ENCODE measurements around the gene PRSS27. TPM values are rescaled to one million over a fixed set of nuclear protein-coding genes. Genes with fewer than 3 reads are reported as not detected.

PRSS27 gene
- total RNA-seq, 2 donors from 2014 or later: 0.51 TPM; not detected in 1

GRCh38 chr16:2712546-2712945, 7.5 kb downstream of the PRSS27 start:
- no peak for TF ChIP-seq CTCF (IDR thresholded peaks at IDR 0.05)
- DNase-seq (ENCODE audit: low spot score): no peak
- H3K4me1 ChIP-seq: peaks cover 0 to 9% of the 10 kb centered on the region in 2 donors

GRCh38 chr16:2712063-2712441, 8.0 kb downstream of the PRSS27 start:
- Histone ChIP-seq H3K4me3 (no peak overlapping the region), H3K27me3 (no peaks in the 10 kb centered on the region), H3K36me3 (peaks cover 21% of the 10 kb centered on the region), H3K4me1 (peaks cover 0 to 9% of the 10 kb centered on the region in 2 donors), H3K27ac (no peak overlapping the region), H3K9me3 (no peaks in the 10 kb centered on the region)
- no peak for TF ChIP-seq CTCF (IDR thresholded peaks at IDR 0.05)
- no peak for DNase-seq (ENCODE audit: low spot score)

More at GRCh38 chr16:2712546-2712945, 7.5 kb downstream of the PRSS27 start:
- Histone ChIP-seq H3K4me3 (no peak overlapping the region), H3K27ac (no peak overlapping the region), H3K27me3 (no peaks in the 10 kb centered on the region), H3K36me3 (peaks cover 16% of the 10 kb centered on the region), H3K9me3 (no peaks in the 10 kb centered on the region)

GRCh38 chr16:2711370-2712062, 8.5 kb downstream of the PRSS27 start:
- H3K9me3 ChIP-seq: no peaks in the 10 kb centered on the region
- DNase-seq (ENCODE audit: low spot score): no peak
- peaks cover 23% of the 10 kb centered on the region for H3K36me3 ChIP-seq
- no peaks in the 10 kb centered on the region for H3K27me3 ChIP-seq
- no peak overlapping the region for H3K27ac ChIP-seq
- no peak overlapping the region for H3K4me3 ChIP-seq
- no peak for TF ChIP-seq CTCF (IDR thresholded peaks at IDR 0.05)
- peaks cover 0 to 9% of the 10 kb centered on the region in 2 donors for H3K4me1 ChIP-seq

- Histone ChIP-seq H3K9me3 (no peaks in the 10 kb centered on the region), H3K27ac (no peak overlapping the region), H3K27me3 (no peaks in the 10 kb centered on the region), H3K4me3 (no peak overlapping the region), H3K4me1 (peaks cover 0 to 6% of the 10 kb centered on the region in 2 donors), H3K36me3 (peaks cover 25% of the 10 kb centered on the region)
- no peak for TF ChIP-seq CTCF (IDR thresholded peaks at IDR 0.05)
- no peak for DNase-seq (ENCODE audit: low spot score)
Measured at GRCh38 chr16:2710711-2711231, 9.3 kb downstream of the PRSS27 start.

- Histone ChIP-seq H3K36me3 (peaks cover 31% of the 10 kb centered on the region), H3K9me3 (no peaks in the 10 kb centered on the region), H3K4me3 (no peak overlapping the region), H3K27me3 (no peaks in the 10 kb centered on the region), H3K4me1 (peaks cover 0 to under 1% of the 10 kb centered on the region in 2 donors), H3K27ac (no peak overlapping the region)
- TF ChIP-seq CTCF (IDR thresholded peaks at IDR 0.05): no peak
- DNase-seq (ENCODE audit: low spot score): no peak
Measured at GRCh38 chr16:2710021-2710710, 9.9 kb downstream of the PRSS27 start.
